Lower leg skin (tissue), 3 donors: Measurements from ENCODE around the gene DDX1.

ENCODE experiments used
- CTCF ChIP-seq, 3 donors: fragments of 450-650 bp; IDR thresholded peaks; one replicate each; pipeline ENCODE4 v1.5.1; 2016; ENCODE audit warnings: antibody characterized with exemption in 3 of 3, mild to moderate bottlenecking in 3 of 3, moderate library complexity in 2 of 3
- POLR2A ChIP-seq, 2 donors: fragments of 450-650 bp; IDR thresholded peaks; one replicate each; pipeline ENCODE4 v1.6.1; 2016 to 2017; ENCODE audit warnings: antibody characterized with exemption in 2 of 2, mild to moderate bottlenecking in 1 of 2, moderate library complexity in 1 of 2

GRCh38 chr2:15678909-15679308 lies 87.2 kb downstream of the DDX1 start:
- TF ChIP-seq CTCF (IDR thresholded peaks at IDR 0.05) (no peak), POLR2A (IDR thresholded peaks at IDR 0.05) (no peak)
